ENCODE results near the gene SCG5. TPM values are rescaled to one million over a fixed set of nuclear protein-coding genes. Genes with fewer than 3 reads are reported as not detected.
A peak's percentile ranks its signal among the peaks of the same experiment; 100 is the strongest.

SCG5 gene
- total and polyA plus RNA-seq, 2 donors (not counting 1 experiment from before 2014, with no cell fraction given): 0.18 TPM; not detected in 1

- ATAC-seq (ENCODE audit: low read depth): no peak
- Mint-ChIP-seq H3K27me3 (peaks cover 59% of the 10 kb centered on the region), H3K9me3 (ENCODE audit: insufficient read depth) (no peaks in the 10 kb centered on the region), H3K4me1 (peaks cover 34% of the 10 kb centered on the region), H3K4me3 (peak overlapping the region; percentile 77), H3K27ac (no peak overlapping the region)
- Histone ChIP-seq H3K9me3 (ENCODE audit: control extremely low read depth in 1 of 3, control insufficient read depth in 2 of 3, insufficient read depth in 1 of 3, low read length in 2 of 3) (peaks cover 0 to 16% (median 0%) of the 10 kb centered on the region in 3 donors), H2AFZ (ENCODE audit: insufficient read depth, low read depth, low read length, poor library complexity, severe bottlenecking) (peak overlapping the region; percentile 12), H3K27ac (ENCODE audit: low read length in 2 of 2) (no peak overlapping the region), H3K79me2 (ENCODE audit: control insufficient read depth, insufficient read depth, low read length) (no peaks in the 10 kb centered on the region), H3K9ac (ENCODE audit: low read length) (peak overlapping the region; percentile 35), H4K20me1 (ENCODE audit: control insufficient read depth, insufficient read depth, low read length, poor library complexity, severe bottlenecking) (no peaks in the 10 kb centered on the region), H3K27me3 (replicated peaks in 1 of 4; ENCODE audit: control extremely low read depth in 1 of 4, control insufficient read depth in 3 of 4, insufficient read depth in 4 of 4, low read length in 3 of 4) (peaks cover 0 to 58% (median 40%) of the 10 kb centered on the region in 4 experiments), H3K4me3 (ENCODE audit: control extremely low read depth in 1 of 5, extremely low read depth in 1 of 5, insufficient read depth in 1 of 5, low read depth in 2 of 5, low read length in 4 of 5) (peak overlapping the region in 1 of 5 experiments; percentile 52), H3K4me2 (replicated peaks; ENCODE audit: low read depth, low read length, poor library complexity, severe bottlenecking) (peak overlapping the region; percentile 65), H3K36me3 (replicated peaks in 1 of 2; ENCODE audit: control extremely low read depth in 1 of 2, control insufficient read depth in 1 of 2, extremely low read depth in 1 of 2, insufficient read depth in 2 of 2, low read length in 1 of 2) (no peaks in the 10 kb centered on the region), H3K4me1 (ENCODE audit: control insufficient read depth in 2 of 2, insufficient read depth in 2 of 2, low read length in 2 of 2) (peaks cover 31 to 32% of the 10 kb centered on the region in 2 donors)
- 20% methylated on average over 2 of the region's 13 CpGs for WGBS (ENCODE audit: insufficient coverage)
- intact Hi-C loops (cut with micrococcal nuclease): no loop called here
- TF ChIP-seq EZH2 (IDR thresholded peaks at IDR 0.05; ENCODE audit: borderline replicate concordance, insufficient read depth, low read depth, low read length, poor library complexity, severe bottlenecking) (no peak), CTCF (IDR thresholded peaks at IDR 0.05) (no peak)
- ChIA-PET CTCF (interaction anchor here (1.7 kb wide), 1 partner anchor 53 kb away, joined by 5 read pairs; no protein-coding TSS in a partner anchor), POLR2A (no interaction called here)
- no peak for DNase-seq
Observed at GRCh38 chr15:32716216-32716914, 74.9 kb downstream of the SCG5 start.

- ATAC-seq (ENCODE audit: low read depth): no peak
- peak overlapping the region; percentile 65 for H3K4me2 ChIP-seq (replicated peaks; ENCODE audit: low read depth, low read length, poor library complexity, severe bottlenecking)
- H3K79me2 ChIP-seq (ENCODE audit: control insufficient read depth, insufficient read depth, low read length): no peaks in the 10 kb centered on the region
- no peaks in the 10 kb centered on the region for H3K36me3 ChIP-seq (replicated peaks in 1 of 2; ENCODE audit: control extremely low read depth in 1 of 2, control insufficient read depth in 1 of 2, extremely low read depth in 1 of 2, insufficient read depth in 2 of 2, low read length in 1 of 2)
- peaks cover 0 to 58% (median 40%) of the 10 kb centered on the region in 4 experiments for H3K27me3 ChIP-seq (replicated peaks in 1 of 4; ENCODE audit: control extremely low read depth in 1 of 4, control insufficient read depth in 3 of 4, insufficient read depth in 4 of 4, low read length in 3 of 4)
- peak overlapping the region; percentile 12 for H2AFZ ChIP-seq (ENCODE audit: insufficient read depth, low read depth, low read length, poor library complexity, severe bottlenecking)
- Mint-ChIP-seq H3K4me3 (peak overlapping the region; percentile 77), H3K4me1 (peaks cover 34% of the 10 kb centered on the region), H3K27me3 (peaks cover 53% of the 10 kb centered on the region), H3K27ac (no peak overlapping the region), H3K9me3 (ENCODE audit: insufficient read depth) (no peaks in the 10 kb centered on the region)
- no peak for TF ChIP-seq CTCF (IDR thresholded peaks at IDR 0.05)
- TF ChIP-seq EZH2 (IDR thresholded peaks at IDR 0.05; ENCODE audit: borderline replicate concordance, insufficient read depth, low read depth, low read length, poor library complexity, severe bottlenecking): no peak
- peak overlapping the region in 4 of 5 experiments; percentile 8 to 52 (median 18) for H3K4me3 ChIP-seq (ENCODE audit: control extremely low read depth in 1 of 5, extremely low read depth in 1 of 5, insufficient read depth in 1 of 5, low read depth in 2 of 5, low read length in 4 of 5)
- WGBS (ENCODE audit: insufficient coverage): 7% methylated on average over 7 of the region's 21 CpGs
- peaks cover 0 to 16% (median 0%) of the 10 kb centered on the region in 3 donors for H3K9me3 ChIP-seq (ENCODE audit: control extremely low read depth in 1 of 3, control insufficient read depth in 2 of 3, insufficient read depth in 1 of 3, low read length in 2 of 3)
- intact Hi-C loops (cut with micrococcal nuclease): no loop called here
- CTCF ChIA-PET: no interaction called here
- peak; percentile 31 for DNase-seq
- POLR2A ChIA-PET: no interaction called here
- H3K27ac ChIP-seq (ENCODE audit: low read length in 2 of 2): no peak overlapping the region
- H3K4me1 ChIP-seq (ENCODE audit: control insufficient read depth in 2 of 2, insufficient read depth in 2 of 2, low read length in 2 of 2): peaks cover 31 to 32% of the 10 kb centered on the region in 2 donors
- no peaks in the 10 kb centered on the region for H4K20me1 ChIP-seq (ENCODE audit: control insufficient read depth, insufficient read depth, low read length, poor library complexity, severe bottlenecking)
- H3K9ac ChIP-seq (ENCODE audit: low read length): peak overlapping the region; percentile 35
Observed at GRCh38 chr15:32716915-32717425, 75.5 kb downstream of the SCG5 start.
